Fibroblast of skin of abdomen (primary cell): Measurements from ENCODE around the gene NF2.

Experiments used
- DNase-seq: peaks from one replicate; pipeline ENCODE4 v3.0.0-alpha.2; 2013

NF2 gene

DNA sequence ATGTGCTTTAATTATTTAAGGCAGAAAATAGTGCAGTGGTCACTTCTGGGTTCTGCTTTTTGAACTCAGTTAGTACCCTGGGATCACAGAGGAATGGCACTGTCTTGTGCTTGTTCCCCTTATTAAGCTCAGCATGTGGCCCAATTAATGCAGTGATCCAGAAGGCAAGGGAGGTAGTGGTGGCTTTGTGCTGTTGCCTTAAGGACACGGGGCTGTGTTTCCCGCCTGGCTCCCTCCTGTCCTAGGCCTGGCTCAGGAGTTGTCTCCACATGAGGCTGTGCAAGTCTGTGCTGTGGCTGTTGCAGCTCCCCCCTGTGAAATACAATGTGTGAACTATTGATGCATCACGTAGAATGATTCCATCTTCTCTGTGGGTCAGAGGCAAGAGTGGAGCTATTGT, 67.2 kb downstream of the NF2 start:
- DNase-seq = no peak

GRCh38 chr22:29673361-29674066, 70.1 kb downstream of the NF2 start:
- no peak for DNase-seq

GRCh38 chr22:29674121-29674520, 70.7 kb downstream of the NF2 start:
- DNase-seq = no peak

GRCh38 chr22:29679316-29679715, 75.9 kb downstream of the NF2 start:
- DNase-seq = no peak

DNA sequence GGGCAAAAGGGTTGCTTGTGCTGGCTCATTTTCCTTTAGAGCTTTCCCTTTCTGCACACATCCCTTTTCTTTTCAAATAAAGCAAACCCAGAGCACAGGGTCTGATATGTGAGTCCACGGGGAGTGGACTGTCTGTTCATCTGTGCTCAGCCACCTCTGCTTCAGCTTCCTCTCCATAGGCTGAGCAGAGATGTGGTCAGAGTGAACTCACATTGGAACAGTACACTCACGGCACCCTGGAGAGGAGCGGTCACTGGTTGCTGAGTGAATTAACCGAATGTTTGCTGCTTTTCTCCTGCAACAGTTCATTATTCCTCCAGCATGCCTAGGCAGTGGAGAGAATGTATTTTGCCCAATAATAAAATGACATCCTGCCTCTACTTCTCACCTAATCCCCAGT, 80.1 kb downstream of the NF2 start:
- DNase-seq = no peak

- DNase-seq = no peak
Measured at GRCh38 chr22:29684244-29684643, 80.8 kb downstream of the NF2 start.

- DNase-seq = peak; percentile 19
Measured at GRCh38 chr22:29689206-29689879, 85.9 kb downstream of the NF2 start.

- DNase-seq = peak; percentile 46
Measured at GRCh38 chr22:29689880-29690213, 86.4 kb downstream of the NF2 start.

DNA sequence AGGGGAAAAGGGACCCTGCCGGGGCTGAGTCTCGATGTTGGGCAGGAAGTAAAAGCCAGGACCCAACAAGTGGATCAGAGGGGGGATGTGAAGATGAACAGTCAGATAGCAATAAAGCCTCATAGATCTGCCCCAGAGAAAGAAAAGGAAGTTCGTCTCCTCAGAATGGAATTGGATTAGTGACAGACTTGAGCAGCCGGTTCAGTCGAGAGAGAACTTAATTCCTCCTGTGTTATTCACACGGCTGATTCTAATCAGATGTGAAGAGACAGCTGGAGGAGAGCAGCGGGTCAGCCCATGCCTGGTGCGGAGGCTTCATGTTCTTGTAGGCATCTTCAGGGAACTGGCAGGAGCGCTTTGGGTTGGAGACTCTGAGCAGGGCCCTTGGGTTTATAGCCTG, 87.0 kb downstream of the NF2 start:
- peak; percentile 61 for DNase-seq

DNA sequence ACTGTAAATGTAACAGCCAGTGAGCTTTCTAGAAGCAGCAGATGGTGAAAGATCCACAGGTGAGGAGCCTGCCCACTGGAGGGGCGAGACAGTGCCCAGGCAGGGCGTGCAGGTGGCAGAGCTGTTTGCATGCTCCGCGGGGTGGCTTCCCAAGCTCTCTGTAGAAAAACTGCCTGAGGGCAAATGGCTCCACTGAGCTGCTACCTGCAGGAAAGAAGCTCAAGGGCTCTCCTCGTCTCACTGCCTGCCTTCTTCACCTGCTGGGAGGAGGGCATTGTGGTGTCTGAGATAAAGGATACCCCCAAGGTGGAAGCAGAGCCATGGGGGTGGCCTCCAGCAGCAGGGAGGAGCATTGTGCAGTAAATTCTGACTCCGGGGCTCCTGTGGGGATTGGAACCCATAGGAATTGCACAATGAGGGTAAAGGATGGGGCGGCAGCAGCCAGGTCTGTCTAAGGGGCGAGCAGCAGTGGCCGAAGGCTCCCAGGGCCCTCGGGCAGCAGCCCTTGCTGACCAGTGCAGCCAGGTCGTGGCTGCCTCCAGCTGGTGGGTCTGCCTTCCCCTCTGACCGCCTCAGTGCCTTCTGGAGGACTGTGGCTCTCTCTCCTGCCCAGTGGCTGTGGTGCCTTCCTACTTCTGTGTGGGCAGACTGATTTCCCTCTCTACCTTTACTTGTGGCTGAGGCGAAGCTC, 88.3 kb downstream of the NF2 start:
- no peak for DNase-seq

DNA sequence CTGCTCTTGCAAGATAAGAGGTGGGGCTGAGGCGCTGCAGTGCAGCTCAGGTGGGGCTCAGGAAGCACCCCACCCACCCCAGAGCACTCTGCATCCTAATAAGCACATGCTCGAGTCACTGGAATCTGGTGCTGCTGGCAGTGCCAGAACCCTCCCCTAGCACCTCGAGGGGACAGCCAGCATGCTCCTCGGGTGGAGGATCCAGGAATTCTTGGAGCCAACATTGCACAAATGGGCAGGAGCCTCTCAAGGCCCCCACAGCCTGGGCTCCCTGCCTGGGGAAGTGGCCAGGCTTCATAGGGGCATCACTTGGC, 88.9 kb downstream of the NF2 start:
- no peak for DNase-seq

- no peak for DNase-seq
Measured at GRCh38 chr22:29693161-29693560, 89.7 kb downstream of the NF2 start.

DNA sequence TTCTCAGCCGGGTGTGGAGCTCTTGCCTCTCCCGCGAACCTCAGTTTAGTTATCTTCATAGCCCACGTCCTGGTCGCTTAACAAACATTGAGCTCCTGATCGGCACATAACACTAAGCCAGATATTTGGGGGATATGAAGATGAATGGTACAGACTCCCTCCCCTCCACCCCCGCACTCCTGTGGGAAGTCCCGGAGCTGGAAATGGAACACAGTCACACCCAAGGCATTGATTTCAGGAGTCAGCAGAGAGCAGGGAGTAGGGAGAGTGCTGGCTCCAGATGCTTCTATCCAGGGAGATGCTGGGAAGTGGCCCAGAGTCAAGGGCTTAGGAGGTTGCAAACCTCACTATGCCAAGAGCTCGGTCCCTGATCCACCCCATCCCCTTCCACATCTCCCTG, 90.2 kb downstream of the NF2 start:
- DNase-seq = no peak

DNA sequence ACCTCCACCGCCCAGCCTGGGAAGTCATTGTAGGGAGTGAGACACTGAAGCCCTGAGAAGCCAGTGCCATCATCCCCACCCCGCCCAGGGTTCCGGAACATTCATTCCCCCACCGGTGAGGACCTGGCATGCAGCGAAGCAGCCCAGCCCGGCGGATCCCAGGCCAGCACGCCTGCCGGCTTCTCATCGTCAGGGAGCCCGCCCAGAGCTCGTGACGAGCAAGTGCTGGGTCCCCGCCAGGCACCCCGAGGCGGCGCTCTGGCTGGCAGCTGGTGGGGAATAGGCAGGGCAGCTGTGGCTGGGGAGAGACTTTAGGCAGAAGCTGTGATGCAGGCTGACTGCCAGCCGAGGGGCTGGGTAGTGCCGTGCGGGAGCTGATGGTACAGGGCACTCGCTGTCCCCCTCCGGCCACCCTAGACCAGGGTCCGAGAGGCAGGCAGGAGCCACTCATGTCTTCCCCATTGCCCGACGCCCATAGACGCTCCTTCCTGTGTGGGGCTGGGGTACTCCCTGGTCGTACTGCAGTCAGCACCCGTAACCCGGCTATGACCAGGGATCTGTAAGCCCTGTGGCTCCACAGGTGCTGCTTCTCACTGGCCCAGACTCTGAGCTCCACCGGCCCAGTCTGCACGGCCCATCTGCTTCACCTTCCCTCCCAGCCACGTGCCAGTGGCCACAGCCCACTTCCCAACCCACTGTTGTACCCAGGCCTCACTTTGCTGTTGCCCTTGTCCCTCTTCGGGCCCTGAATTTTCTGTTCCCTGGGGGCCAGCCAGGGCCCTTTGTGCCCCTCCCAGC, 91.9 kb downstream of the NF2 start:
- DNase-seq = no peak

GRCh38 chr22:29697853-29698598, 94.6 kb downstream of the NF2 start:
- DNase-seq = no peak

GRCh38 chr22:29700206-29700899, 96.9 kb downstream of the NF2 start:
- DNase-seq = peak; percentile 24

GRCh38 chr22:29700900-29701154, 97.4 kb downstream of the NF2 start:
- DNase-seq = no peak

- no peak for DNase-seq
Measured at GRCh38 chr22:29701155-29701999, 97.9 kb downstream of the NF2 start.

DNA sequence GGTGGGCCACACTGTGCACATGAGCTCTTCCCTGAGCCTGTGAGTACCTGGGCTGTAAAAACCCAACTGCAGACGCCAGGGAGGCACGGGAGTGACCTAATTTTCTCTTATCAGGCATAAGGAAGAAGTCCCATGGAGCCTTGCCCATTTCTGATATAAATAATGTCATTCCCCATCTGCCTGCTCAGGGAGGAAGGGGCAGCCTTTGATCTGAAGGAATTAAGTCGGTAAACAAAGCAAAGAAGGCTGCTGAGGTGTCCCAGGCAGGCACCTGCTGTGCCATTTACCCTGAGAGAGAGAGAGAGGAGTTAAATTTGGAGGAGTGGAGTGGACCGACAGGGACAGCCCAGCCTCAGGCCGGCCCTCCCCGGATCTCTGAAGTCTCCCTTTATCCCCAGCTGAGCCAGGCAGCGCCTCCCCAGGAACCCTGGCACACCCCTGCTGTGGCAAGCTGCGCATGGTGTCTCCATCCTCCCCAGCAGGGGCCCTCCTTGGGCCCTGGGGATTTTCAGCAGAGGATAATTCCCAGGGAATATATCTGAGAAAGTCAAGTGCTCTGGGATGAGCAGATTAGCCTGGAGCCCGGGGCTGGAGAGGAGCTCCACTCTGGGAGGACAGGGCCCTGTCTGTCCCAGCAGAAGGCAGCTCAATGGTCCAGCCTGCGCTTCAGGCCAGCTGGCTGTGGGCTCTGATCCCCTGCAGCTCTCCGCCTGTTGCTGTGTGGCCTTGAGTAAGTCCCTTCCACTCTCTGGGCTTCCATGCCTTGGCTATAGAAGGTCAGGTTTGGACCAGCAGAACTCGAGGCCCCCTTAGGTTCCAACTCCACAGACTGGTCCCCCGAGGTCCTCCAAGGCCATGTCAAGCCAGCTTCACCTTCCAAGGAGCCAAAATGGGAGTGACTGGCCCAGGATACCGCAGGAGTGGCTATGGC, 98.8 kb downstream of the NF2 start:
- DNase-seq = no peak

DNA sequence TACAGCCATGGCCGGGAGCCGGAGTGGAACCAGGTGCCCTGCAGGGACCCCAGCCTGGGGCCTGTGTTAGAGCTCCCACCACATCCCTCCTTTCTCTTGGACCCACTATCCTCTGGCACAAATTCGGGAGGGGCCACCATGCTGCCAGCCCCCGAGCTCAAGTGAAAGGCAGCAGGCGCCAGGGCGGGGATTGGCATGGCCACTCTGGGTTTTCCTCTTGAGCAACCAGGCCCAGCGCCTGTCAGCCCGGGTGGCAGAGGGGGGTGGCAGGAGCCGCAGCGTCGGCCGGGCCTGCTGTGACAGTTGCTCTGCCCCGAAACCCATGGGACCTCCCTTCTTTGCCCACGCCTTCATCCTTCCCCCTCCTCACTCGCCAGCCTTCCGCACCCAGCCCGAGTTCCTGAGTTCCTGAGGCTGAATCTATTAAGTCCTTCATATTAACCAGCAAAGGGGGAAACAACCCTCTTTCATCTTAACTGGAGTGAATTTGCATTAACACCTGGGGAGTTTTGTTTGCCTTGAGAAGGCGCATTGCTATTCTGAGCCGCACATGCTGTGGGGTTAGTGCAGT, 99.6 kb downstream of the NF2 start:
- DNase-seq = no peak
